HUES64 (cell line): ENCODE results near the gene FBN3.

ENCODE experiments used
- H3K27ac ChIP-seq: 2 replicates; pipeline ENCODE4 v1.7.0; 2013; ENCODE audit warnings: low read depth, low read length, inconsistent platforms
- H3K27me3 ChIP-seq: 2 replicates; pipeline ENCODE4 v1.6.1; 2013; ENCODE audit warnings: mild to moderate bottlenecking, low read length; ENCODE audit not compliant: insufficient read depth
- H3K36me3 ChIP-seq: 2 replicates; pipeline ENCODE4 v1.6.1; 2013; ENCODE audit warnings: mild to moderate bottlenecking, low read length; ENCODE audit not compliant: insufficient read depth
- H3K4me1 ChIP-seq: 2 replicates; pipeline ENCODE4 v1.6.1; 2013; ENCODE audit warnings: mild to moderate bottlenecking, low read length, moderate library complexity; ENCODE audit not compliant: insufficient read depth
- H3K4me3 ChIP-seq: 2 replicates; pipeline ENCODE4 v1.5.1; 2013; ENCODE audit warnings: mild to moderate bottlenecking, low read length, moderate library complexity
- H3K9ac ChIP-seq: 2 replicates; pipeline ENCODE4 v1.6.1; 2013; ENCODE audit warnings: mild to moderate bottlenecking, low read depth, low read length
- H3K9me3 ChIP-seq: 2 replicates; pipeline ENCODE4 v1.6.1; 2013; ENCODE audit warnings: low read depth, low read length; ENCODE audit not compliant: insufficient read depth
- WGBS: fragments of 150-250, 120-280 bp; methylation state at CpG from one replicate; pipeline ENCODE4 v1.1.7; 2013; ENCODE audit warnings: missing lambda C conversion rate; 5-methylcytosine and 5-hydroxymethylcytosine counted together

The FBN3 gene

DNA sequence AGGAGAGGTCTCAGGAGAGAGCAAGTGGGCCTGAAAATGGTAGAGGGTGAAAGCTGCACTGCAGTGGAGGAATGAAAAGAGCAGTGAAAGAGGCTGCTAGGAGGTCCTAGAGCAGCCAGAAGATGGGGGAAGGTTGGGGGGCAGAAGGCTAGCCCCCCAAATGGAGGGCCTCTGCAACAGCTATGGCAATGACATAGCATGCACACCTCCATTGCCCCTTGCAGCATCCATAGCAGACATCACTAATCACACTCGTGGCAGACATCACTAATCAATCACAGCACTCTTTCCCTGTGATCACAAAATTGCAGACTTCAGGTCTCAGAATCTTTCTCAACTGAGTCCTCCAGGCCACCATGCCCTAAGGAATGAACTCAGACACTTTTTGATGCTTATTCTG, 74.9 kb downstream of the FBN3 start:
- 91% methylated on average over 1 of the region's 1 CpG for WGBS
- Histone ChIP-seq H3K9me3 (peaks cover 10% of the 10 kb centered on the region; the same call in 1 of the 2 replicates), H3K9ac (no peak overlapping the region), H3K36me3 (peaks cover 25% of the 10 kb centered on the region), H3K27me3 (no peaks in the 10 kb centered on the region), H3K4me3 (no peak overlapping the region), H3K4me1 (no peaks in the 10 kb centered on the region), H3K27ac (no peak overlapping the region)

DNA sequence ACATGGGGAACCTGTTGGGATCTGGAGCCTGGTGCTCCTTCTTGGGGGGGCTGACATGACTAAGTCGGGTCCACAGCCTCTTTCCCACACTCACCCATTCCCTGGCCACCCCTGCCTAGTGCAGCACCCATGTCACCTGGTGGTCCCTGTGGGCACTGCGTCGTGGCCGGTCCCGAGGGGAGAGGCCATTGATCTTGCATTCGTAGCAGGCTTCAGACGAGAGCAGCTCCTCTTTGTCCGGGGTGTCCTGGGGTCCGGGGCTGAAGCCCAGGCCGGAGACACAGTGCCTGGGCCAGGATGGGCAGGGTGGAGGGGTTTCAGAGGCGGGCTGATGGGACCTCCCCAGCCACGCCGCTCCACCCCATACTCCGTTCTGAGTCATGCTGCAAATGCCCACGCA, 77.5 kb downstream of the FBN3 start:
- Histone ChIP-seq H3K27ac (no peak overlapping the region), H3K36me3 (peaks cover 23% of the 10 kb centered on the region), H3K4me3 (no peak overlapping the region), H3K27me3 (no peaks in the 10 kb centered on the region), H3K4me1 (no peaks in the 10 kb centered on the region), H3K9ac (no peak overlapping the region), H3K9me3 (peaks cover 11% of the 10 kb centered on the region; the same call in 1 of the 2 replicates)
- 94% methylated on average over 15 of the region's 15 CpGs for WGBS

DNA sequence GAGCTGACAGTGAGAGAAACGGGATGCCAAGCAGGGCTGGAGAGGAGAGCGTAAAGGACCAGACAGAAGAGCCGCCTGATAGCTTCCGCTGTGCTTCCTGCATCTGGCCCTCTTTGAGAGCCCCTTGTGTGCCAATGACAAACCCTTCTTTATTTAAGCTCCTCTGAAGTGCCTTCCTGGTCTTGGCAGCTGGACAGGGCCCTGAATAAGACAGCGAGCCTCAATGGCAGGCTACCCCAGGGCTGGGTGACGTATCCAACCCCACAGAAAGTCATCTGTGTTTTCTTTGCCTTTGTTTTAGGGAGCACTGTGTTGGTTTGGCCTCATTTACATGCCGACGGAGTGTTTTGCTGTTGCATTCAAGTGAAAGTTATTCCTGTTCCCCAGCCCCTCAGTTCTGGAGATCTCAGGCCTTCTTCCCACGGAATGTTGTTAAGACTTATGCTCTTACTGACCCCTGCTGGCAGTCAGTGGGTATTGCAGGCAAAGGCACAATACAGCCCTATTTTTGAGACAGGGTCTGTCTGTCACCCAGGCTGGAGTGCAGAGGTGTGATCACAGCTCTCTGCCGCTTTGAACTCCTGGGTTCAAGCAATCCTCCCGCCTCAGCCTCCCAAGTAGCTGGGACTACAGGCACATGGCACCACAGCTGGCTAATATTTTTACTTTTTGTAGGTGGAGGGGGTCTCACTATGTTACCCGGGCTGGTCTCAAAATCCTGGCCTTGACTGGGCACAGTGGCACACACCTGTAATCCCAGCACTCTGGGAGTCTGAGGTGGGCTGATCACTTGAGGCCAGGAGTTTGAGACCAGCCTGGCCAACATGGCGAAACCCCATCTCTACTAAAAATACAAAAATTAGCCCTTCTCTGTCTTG, 80.1 kb downstream of the FBN3 start:
- Histone ChIP-seq H3K4me3 (no peak overlapping the region), H3K9me3 (peaks cover 11% of the 10 kb centered on the region; the same call in 1 of the 2 replicates), H3K4me1 (no peaks in the 10 kb centered on the region), H3K27ac (no peak overlapping the region), H3K9ac (no peak overlapping the region), H3K36me3 (peaks cover 12% of the 10 kb centered on the region), H3K27me3 (no peaks in the 10 kb centered on the region)
- WGBS: 84% methylated on average over 13 of the region's 13 CpGs

DNA sequence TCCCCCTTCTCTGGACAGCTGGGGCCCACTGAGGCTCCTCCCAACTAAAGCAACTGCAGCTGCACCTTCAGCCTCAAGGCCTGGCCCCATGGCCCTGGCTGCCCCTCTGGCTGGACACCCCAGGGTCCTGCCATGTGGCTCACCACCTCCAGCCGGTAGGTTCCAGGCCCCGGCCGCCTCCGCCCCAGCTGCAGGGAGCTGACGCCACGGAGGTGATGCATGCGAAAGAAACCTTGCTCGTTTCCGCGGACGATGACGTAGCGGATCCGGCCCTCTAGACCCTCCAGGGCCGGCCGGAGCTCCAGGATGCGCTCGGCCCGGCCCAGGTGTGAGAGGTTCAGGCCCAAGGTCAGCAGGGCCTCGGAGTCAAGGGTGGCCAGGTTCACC, 83.5 kb downstream of the FBN3 start:
- Histone ChIP-seq H3K4me3 (no peak overlapping the region), H3K36me3 (peaks cover 6% of the 10 kb centered on the region; the same call in 1 of the 2 replicates), H3K4me1 (no peaks in the 10 kb centered on the region), H3K27ac (no peak overlapping the region), H3K9me3 (peaks cover 11% of the 10 kb centered on the region; the same call in 1 of the 2 replicates), H3K9ac (no peak overlapping the region), H3K27me3 (no peaks in the 10 kb centered on the region)
- WGBS: 94% methylated on average over 20 of the region's 20 CpGs

DNA sequence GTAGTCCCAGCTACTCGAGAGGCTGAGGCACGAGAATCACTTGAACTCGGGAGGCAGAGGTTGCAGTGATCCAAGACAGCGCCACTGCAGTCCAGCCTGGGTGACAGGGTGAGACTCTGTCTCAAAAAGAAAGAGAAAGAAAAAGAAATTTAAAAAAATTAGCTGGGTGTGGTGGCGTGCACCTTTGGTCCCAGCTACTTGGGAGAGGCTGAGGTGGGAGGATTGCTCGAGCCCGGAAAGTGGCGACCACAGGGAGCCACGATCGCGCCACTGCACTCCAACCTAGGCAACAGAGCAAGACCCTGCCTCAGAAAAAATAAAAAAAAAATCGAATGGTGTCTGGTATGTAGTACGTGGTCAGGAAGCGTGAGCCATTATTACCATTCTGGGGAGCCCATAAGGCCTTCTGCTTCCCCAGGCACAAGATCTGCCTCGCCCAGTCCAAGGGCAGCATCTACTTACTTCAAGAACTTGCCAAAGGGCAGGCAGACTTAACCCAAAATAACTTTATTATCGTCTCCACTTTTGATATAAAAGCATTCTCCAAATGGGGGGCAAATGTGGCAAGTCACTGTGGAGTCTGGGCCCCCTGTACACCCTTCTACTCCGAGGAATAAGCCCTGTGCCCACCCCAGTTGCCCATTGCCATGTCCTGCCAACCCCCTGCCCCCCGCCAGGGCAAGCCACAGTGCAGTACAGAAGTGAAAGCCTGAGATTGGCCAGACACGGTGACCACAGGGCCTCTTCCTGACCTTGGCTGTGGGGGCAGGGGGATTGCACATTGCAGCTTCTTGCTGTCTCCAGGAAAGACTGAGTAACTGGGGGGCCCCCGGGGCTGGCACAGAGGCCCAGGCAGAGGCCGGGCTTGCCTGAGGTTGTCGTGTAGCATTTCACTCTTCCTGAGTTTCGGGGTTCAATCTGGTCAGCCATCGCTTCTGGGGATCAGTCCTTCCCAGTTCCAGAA, 84.2 kb downstream of the FBN3 start:
- H3K27me3 ChIP-seq: no peaks in the 10 kb centered on the region
- 93% methylated on average over 24 of the region's 24 CpGs for WGBS

DNA sequence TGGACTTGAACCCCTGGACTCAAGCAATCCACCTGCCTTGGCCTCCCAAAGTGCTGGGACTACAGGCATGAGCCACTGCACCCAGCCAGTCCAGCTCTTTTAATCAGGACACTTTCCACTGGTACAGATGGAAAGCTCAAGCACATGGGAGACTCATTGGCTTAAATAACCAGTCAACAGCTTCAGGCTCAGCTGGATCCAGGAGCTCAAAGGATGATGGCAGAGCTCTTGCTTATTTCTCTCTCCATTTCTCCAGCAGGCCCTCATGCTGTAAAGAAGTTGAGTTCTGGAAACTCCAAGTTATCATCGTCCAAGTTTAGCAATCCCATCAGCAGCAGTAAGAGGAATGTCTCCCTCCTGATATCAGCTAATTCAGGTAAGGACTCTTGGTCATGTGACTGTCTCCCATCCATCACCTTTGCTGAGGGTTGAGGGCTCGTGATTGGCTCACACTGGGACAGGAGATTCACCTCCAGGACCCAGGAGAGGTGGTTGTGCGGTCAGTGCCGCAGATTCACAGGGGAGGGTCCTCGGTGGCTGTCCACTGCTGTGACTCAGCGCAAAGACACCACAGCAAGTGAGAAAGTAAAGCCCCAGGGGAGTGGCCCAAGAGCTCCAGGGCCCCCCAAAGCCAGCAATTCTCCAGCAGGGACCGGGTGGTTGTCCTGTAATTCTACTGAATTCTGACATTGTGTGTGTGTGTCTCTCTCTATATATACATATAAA, 91.7 kb downstream of the FBN3 start:
- Histone ChIP-seq H3K4me3 (no peak overlapping the region), H3K27me3 (no peaks in the 10 kb centered on the region), H3K9ac (no peak overlapping the region), H3K36me3 (no peaks in the 10 kb centered on the region), H3K9me3 (no peaks in the 10 kb centered on the region), H3K4me1 (peaks cover 8% of the 10 kb centered on the region; the same call in 1 of the 2 replicates), H3K27ac (no peak overlapping the region)
- WGBS: 81% methylated on average over 6 of the region's 7 CpGs

More for the DNA sequence above, 84.2 kb downstream of the FBN3 start:
- Histone ChIP-seq H3K4me3 (no peak overlapping the region), H3K9ac (no peak overlapping the region), H3K4me1 (no peaks in the 10 kb centered on the region), H3K36me3 (peaks cover 3% of the 10 kb centered on the region; the same call in 1 of the 2 replicates), H3K27ac (no peak overlapping the region), H3K9me3 (peaks cover 8% of the 10 kb centered on the region; the same call in 1 of the 2 replicates)

DNA sequence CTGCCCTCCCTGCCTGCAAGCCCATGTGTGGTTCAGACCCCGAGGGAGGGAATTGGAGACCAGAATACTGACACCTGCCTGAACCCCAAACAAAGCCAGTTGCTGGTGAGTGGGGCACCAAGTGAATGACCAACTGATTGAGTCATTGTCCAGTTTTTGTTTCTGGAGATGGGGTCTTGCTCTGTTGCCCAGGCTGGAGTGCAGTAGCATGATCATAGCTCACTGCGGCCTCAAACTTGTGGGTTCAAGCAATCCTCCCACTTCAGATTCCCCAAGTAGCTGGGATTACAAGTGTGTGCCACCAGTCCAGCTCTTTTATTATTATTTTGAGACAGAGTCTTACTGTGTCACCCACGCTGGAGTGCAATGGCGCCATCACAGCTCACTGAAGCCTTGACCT, 92.9 kb downstream of the FBN3 start:
- H3K27ac ChIP-seq: no peak overlapping the region
- no peaks in the 10 kb centered on the region for H3K9me3 ChIP-seq
- H3K27me3 ChIP-seq: no peaks in the 10 kb centered on the region
- no peak overlapping the region for H3K4me3 ChIP-seq
- WGBS: 96% methylated on average over 4 of the region's 4 CpGs
- no peak overlapping the region for H3K9ac ChIP-seq
- H3K4me1 ChIP-seq: peaks cover 11% of the 10 kb centered on the region
- H3K36me3 ChIP-seq: no peaks in the 10 kb centered on the region

DNA sequence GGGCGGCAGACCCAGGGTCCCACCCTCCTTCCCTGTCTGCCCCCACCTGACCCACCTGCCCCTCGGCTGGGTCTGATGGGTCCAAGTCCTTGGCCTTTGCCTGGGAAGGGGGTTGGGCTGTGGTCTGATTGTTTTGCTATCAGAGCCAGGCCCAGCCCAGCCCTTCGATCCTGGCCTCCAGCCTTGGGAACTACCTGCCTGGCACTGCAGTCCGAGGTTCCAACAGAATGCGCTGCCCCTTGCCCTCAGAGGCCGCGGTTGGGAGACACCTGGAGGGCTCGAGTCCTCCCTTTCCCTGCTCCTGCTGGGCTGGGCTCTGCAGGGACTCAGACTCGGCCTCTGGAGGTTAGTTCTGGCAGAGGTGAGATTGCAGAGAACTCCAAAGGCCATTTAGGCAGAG, 95.2 kb downstream of the FBN3 start:
- Histone ChIP-seq H3K4me3 (no peak overlapping the region), H3K9me3 (no peaks in the 10 kb centered on the region), H3K9ac (no peak overlapping the region), H3K27ac (no peak overlapping the region), H3K4me1 (peaks cover 11% of the 10 kb centered on the region), H3K36me3 (no peaks in the 10 kb centered on the region), H3K27me3 (peaks cover 11% of the 10 kb centered on the region)
- 72% methylated on average over 9 of the region's 9 CpGs for WGBS

DNA sequence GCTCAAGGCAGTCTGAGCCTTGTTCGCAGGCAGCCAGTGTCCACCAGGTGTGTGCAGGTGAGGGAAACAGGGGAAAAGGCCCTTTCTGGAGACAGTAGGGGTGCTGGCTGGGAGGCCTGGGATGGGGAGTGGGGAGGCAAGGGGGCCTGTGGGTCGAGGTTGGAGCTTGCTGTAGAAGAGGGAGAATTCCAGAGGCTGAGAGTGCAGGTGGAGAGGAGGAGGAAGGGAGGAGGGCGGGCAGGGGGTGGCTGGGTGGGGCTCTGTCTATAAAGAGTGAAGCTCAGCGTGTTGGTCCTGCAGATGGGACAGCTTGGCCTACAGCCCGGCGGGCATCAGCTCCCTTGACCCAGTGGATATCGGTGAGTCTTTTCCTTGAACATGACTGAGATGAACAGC, 96.9 kb downstream of the FBN3 start, which contains the start of gene CCL25:
TSS of gene CCL25 (plus strand) at position 297 of the 396 bp plus-strand sequence. CDS start 290 bp downstream, outside the sequence.
- Histone ChIP-seq H3K4me3 (no peak within 1 kb of the TSS), H3K9ac (no peak within 1 kb of the TSS), H3K36me3 (no peaks in the 10 kb centered on the region), H3K9me3 (no peaks in the 10 kb centered on the region), H3K27ac (no peak within 1 kb of the TSS), H3K4me1 (peaks cover 11% of the 10 kb centered on the region), H3K27me3 (peaks cover 13% of the 10 kb centered on the region)
- 69% methylated on average over 7 of the region's 7 CpGs for WGBS

DNA sequence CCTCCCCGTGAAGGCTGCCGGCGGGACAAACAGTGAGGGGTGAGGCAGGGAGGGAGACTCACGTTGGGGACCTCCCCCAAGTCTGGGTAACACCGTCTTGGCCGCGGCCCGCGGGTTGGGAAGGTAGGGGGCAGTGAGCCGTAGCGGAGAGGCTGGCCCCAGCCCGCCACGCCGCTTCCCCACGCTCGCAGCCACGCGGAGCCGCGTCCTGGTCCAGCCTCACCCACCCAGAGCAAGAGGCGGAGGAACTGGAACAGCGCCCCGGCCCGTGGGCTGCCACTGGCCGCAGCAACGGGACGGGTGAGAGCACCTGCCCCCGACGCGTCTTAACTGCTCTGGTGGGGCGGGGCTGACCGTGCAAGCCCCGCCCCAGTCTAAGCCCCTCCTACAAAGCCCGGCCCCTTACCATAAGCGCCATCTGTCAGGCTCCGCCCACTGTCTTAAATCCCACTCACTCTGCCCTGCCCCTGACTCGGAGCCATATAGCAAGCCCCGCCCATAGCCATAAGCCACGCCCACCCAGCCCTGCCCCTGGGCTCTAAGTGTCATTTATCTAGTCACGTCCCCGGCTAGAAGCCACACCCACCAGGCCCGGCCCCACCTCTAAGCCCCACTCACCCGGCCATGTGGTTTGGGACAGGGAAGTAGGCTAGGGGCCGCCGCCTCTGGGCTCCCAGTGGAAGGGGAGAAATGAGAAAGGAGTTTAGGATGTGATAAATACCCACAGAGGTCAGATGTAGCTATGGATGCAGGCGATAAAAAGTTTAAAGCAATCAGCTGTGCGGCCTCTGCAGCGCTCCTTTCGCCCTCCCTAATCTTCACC, 98.9 kb downstream of the FBN3 start:
- WGBS: 9% methylated on average over 49 of the region's 49 CpGs
- H3K9ac ChIP-seq: peak overlapping the region; percentile 44; the same call in 1 of the 2 replicates
- H3K27ac ChIP-seq: no peak overlapping the region
- no peaks in the 10 kb centered on the region for H3K9me3 ChIP-seq
- peaks cover 11% of the 10 kb centered on the region for H3K4me1 ChIP-seq
- no peaks in the 10 kb centered on the region for H3K36me3 ChIP-seq
- H3K4me3 ChIP-seq: peak overlapping the region; percentile 62
- peaks cover 13% of the 10 kb centered on the region for H3K27me3 ChIP-seq
